Measurements from ENCODE around the gene SDR9C7. TPM values are rescaled to one million over a fixed set of nuclear protein-coding genes. Genes with fewer than 3 reads are reported as not detected.

Gene SDR9C7
- total RNA-seq, result not detected

GRCh38 chr12:56933826-56934625, at the start of gene SDR9C7:
SDR9C7 (minus strand) TSS chr12:56934408; CDS start chr12:56934261, 147 bp downstream.

GRCh38 chr12:56957229-56958052, 23.2 kb upstream of the SDR9C7 start, which contains the start of gene RDH16:
RDH16 (minus strand) TSS chr12:56957608; CDS start chr12:56957462, 146 bp downstream.

Other genes with a start within 250 kb of the SDR9C7 start
- 129 TPM for gene PTGES3, start 246.1 kb downstream of the SDR9C7 start, total RNA-seq
- gene NACA, start 209.1 kb downstream of the SDR9C7 start, total RNA-seq, result 1,236 TPM
- gene PRIM1, start 182.1 kb downstream of the SDR9C7 start, total RNA-seq, result 15.3 TPM
- gene HSD17B6, start 171.1 kb downstream of the SDR9C7 start, total RNA-seq, result 0.29 TPM
- gene RDH16, start 23.2 kb upstream of the SDR9C7 start, total RNA-seq, result 1.1 TPM
- 8.9 TPM for gene ZBTB39, start 72.1 kb upstream of the SDR9C7 start, total RNA-seq
- gene TAC3, start 82.1 kb upstream of the SDR9C7 start, total RNA-seq, result 1.6 TPM
- 0.64 TPM for gene MYO1A, start 115.7 kb upstream of the SDR9C7 start, total RNA-seq
- 11.7 TPM for gene NEMP1, start 144.4 kb upstream of the SDR9C7 start, total RNA-seq
- gene NAB2, start 154.7 kb upstream of the SDR9C7 start, total RNA-seq, result 43.1 TPM
- gene STAT6, start 177.0 kb upstream of the SDR9C7 start, total RNA-seq, result 90.6 TPM
- gene LRP1, start 194.1 kb upstream of the SDR9C7 start, total RNA-seq, result 199 TPM
- gene LRP1-AS, start 213.2 kb upstream of the SDR9C7 start, total RNA-seq, result not detected

All from metanephros (tissue), 1 donor.